Mesothelial cell of epicardium (in vitro differentiated cells): ENCODE results near the gene CELF1. TPM values are rescaled to one million over a fixed set of nuclear protein-coding genes. Genes with fewer than 3 reads are reported as not detected.

Experiments used
- DNase-seq, 2 experiments: peaks; one replicate each; pipeline ENCODE4 v3.0.0; 2021; ENCODE audit warnings: low spot score in 2 of 2; ENCODE audit not compliant: unreplicated experiment in 2 of 2
- H3K27ac Mint-ChIP-seq: 2 replicates; pipeline ENCODE4 v1.8.0; 2021; ENCODE audit warnings: mixed read lengths
- H3K27me3 Mint-ChIP-seq: 2 replicates; pipeline ENCODE4 v1.8.0; 2021; ENCODE audit warnings: low read depth, mixed read lengths
- H3K36me3 Mint-ChIP-seq: 2 replicates; pipeline ENCODE4 v1.8.0; 2021; ENCODE audit warnings: mixed read lengths
- H3K4me1 Mint-ChIP-seq: 2 replicates; pipeline ENCODE4 v1.8.0; 2021; ENCODE audit warnings: mixed read lengths
- H3K4me3 Mint-ChIP-seq: 2 replicates; pipeline ENCODE4 v1.8.0; 2021; ENCODE audit warnings: mild to moderate bottlenecking, moderate library complexity, mixed read lengths
- H3K9me3 Mint-ChIP-seq: 2 replicates; pipeline ENCODE4 v1.8.0; 2021; ENCODE audit warnings: mixed read lengths
- total RNA-seq: library from RNA; stranded (reverse); gene quantifications from 3 replicates; pipeline ENCODE4 v1.2.1, GENCODE V29; 2021
- TF ChIP-seq, protein P1 (sequence below): fragments of 200-600 bp; sonication (generic); IDR thresholded peaks from one replicate; pipeline ENCODE4 v1.5.0; 2021; ENCODE audit warnings: antibody characterized with exemption; ENCODE audit not compliant: unreplicated experiment

CELF1 gene
- total RNA-seq, 1 donor from 2014 or later, result 123 TPM

DNA sequence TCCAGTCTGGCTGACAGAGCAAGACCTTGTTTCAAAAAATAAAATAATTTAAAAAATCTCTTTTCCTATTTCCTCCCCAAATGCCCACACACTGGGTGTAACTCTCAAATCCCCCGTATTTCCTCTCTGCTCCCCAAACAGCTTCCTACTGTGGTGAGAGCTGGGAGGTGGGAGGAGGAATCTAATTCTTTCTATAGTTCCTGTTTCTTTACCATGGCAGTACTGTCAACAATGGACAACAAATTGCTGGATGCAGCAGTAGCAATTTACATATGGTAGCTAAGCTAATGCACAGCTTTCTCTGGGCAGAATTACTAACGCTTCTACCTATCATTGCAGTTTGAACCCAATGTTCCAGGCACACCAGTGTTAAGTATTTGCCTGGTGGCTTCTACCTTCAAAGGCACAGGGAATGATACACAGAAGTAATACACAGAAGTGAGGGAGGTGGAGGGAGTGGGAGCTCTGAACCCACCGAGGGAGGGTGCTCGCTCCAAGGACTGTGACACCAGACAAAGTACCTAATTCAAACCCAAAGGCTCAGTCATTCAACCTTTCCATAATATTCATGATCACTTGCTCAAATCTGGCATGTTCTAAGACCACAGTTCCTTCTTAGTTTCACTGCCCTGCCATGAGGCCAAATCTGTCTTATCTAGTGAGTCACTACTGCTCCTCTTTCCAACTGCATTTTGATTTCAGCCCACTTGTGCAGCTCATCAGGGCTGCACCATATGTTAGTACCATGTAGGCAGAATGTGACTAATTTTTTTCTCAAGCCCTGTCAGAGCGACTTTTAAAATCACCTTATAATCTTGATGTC, 37.9 kb downstream of the CELF1 start:
- Mint-ChIP-seq H3K4me3 (no peak overlapping the region), H3K4me1 (peaks cover 42% of the 10 kb centered on the region)
- TF ChIP-seq, protein P1, sequence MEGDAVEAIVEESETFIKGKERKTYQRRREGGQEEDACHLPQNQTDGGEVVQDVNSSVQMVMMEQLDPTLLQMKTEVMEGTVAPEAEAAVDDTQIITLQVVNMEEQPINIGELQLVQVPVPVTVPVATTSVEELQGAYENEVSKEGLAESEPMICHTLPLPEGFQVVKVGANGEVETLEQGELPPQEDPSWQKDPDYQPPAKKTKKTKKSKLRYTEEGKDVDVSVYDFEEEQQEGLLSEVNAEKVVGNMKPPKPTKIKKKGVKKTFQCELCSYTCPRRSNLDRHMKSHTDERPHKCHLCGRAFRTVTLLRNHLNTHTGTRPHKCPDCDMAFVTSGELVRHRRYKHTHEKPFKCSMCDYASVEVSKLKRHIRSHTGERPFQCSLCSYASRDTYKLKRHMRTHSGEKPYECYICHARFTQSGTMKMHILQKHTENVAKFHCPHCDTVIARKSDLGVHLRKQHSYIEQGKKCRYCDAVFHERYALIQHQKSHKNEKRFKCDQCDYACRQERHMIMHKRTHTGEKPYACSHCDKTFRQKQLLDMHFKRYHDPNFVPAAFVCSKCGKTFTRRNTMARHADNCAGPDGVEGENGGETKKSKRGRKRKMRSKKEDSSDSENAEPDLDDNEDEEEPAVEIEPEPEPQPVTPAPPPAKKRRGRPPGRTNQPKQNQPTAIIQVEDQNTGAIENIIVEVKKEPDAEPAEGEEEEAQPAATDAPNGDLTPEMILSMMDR, result no peak

DNA sequence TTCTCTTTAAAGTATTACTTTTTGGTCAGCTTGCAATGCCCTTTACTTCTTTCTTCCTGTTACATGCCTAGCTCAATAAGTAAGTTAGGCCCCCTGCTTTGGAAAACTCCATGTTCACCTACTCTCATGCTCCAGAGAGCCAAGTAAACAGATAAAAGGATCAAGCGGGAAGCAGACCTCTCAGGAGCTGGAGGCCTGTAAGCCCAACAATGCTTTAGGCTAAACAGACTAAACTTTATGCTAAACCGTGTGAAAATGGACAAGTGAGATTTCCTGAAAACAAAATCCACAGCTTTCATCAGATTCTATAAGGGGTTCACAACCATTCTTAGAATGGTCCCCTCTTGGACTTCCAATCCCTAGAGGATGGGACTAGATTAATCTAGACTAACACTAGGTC, 40.2 kb downstream of the CELF1 start:
- Mint-ChIP-seq H3K27ac (peak overlapping the region; percentile 88), H3K27me3 (no peaks in the 10 kb centered on the region), H3K4me1 (peaks cover 44% of the 10 kb centered on the region), H3K9me3 (no peaks in the 10 kb centered on the region), H3K36me3 (no peaks in the 10 kb centered on the region), H3K4me3 (no peak overlapping the region)
- TF ChIP-seq, protein P1, result no peak
- no peak for DNase-seq

More for the DNA sequence above, 37.9 kb downstream of the CELF1 start:
- DNase-seq, result no peak
- Mint-ChIP-seq H3K36me3 (no peaks in the 10 kb centered on the region), H3K27me3 (no peaks in the 10 kb centered on the region), H3K27ac (peak overlapping the region; percentile 23), H3K9me3 (no peaks in the 10 kb centered on the region)

DNA sequence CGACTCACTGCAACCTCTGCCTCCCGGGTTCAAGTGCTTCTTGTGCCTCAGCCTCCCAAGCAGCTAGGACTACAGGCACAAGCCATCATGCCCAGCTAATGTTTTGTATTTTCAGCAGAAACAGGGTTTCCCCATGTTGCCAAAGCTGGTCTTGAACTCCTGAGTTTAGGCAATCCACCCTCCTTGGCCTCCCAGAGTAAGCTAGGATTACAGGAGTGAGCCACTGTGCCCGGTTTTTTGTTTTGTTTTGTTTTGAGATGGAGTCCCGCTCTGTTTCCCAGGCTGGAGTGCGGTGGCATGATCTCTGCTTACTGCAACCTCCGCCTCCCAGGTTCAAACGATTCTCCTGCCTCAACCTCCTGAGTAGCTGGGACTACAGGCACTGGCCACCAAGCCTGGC, 41.0 kb downstream of the CELF1 start:
- no peaks in the 10 kb centered on the region for H3K9me3 Mint-ChIP-seq
- no peaks in the 10 kb centered on the region for H3K36me3 Mint-ChIP-seq
- no peak overlapping the region for H3K4me3 Mint-ChIP-seq
- peaks cover 51% of the 10 kb centered on the region for H3K4me1 Mint-ChIP-seq
- peak overlapping the region; percentile 88 for H3K27ac Mint-ChIP-seq
- DNase-seq, result no peak
- TF ChIP-seq, protein P1, result no peak
- no peaks in the 10 kb centered on the region for H3K27me3 Mint-ChIP-seq

DNA sequence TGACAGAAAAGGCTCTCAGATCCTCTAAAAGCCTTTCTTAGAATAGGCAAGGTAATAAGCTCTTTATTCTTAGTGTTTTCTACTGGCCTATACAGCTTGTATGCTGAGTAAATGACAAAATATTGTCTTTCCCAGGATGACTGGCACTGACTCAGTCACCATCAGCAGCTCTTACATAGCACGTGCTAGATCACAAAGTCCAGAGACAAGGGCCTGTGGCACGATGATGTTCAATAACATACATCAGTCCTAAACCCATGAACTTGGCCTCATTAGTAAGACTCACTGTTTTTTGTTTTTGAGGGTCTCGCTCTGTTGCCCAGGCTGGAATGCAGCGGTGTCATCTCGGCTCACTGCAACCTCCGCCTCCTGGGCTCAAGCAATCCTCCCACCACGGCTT, 42.7 kb downstream of the CELF1 start:
- no peaks in the 10 kb centered on the region for H3K36me3 Mint-ChIP-seq
- TF ChIP-seq, protein P1, result no peak
- H3K4me3 Mint-ChIP-seq, result no peak overlapping the region
- no peaks in the 10 kb centered on the region for H3K9me3 Mint-ChIP-seq
- H3K27ac Mint-ChIP-seq, result no peak overlapping the region
- DNase-seq, result no peak
- no peaks in the 10 kb centered on the region for H3K27me3 Mint-ChIP-seq
- peaks cover 54% of the 10 kb centered on the region for H3K4me1 Mint-ChIP-seq

DNA sequence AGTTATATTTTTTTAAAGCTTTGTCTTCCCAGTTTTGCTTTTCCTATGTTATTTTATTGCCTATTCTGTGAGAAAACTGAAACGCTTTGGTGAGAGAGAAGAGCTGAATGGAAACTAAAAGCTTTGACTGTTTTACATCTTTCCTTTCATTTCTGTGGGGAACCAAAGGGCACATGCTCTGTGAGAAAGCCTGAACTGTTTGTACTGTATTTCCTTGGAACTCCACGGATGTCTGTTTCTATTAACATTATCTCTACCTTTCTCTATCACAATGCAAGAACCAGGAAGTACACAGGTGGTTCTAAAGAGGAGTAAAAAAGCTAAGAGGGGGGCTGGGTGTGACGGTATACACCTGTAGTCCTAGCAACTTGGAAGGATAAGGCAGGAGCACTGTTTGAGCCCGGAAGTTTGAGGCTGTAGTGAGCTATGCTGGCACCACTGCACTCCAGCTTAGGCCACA, 43.8 kb downstream of the CELF1 start:
- H3K4me3 Mint-ChIP-seq, result no peak overlapping the region
- no peak for DNase-seq
- TF ChIP-seq, protein P1, result no peak
- H3K27me3 Mint-ChIP-seq, result no peaks in the 10 kb centered on the region
- peaks cover 48% of the 10 kb centered on the region for H3K4me1 Mint-ChIP-seq
- H3K9me3 Mint-ChIP-seq, result no peaks in the 10 kb centered on the region
- no peaks in the 10 kb centered on the region for H3K36me3 Mint-ChIP-seq
- peak overlapping the region; percentile 21 for H3K27ac Mint-ChIP-seq
